Measurements from ENCODE around the gene MCCD1.
A peak's percentile ranks its signal among the peaks of the same experiment; 100 is the strongest.
"Not testable (repeated sequence)": the region's sequence is repeated elsewhere in the genome, so short reads cannot be mapped to it uniquely, and the experiment has no call there.

The MCCD1 gene

DNA sequence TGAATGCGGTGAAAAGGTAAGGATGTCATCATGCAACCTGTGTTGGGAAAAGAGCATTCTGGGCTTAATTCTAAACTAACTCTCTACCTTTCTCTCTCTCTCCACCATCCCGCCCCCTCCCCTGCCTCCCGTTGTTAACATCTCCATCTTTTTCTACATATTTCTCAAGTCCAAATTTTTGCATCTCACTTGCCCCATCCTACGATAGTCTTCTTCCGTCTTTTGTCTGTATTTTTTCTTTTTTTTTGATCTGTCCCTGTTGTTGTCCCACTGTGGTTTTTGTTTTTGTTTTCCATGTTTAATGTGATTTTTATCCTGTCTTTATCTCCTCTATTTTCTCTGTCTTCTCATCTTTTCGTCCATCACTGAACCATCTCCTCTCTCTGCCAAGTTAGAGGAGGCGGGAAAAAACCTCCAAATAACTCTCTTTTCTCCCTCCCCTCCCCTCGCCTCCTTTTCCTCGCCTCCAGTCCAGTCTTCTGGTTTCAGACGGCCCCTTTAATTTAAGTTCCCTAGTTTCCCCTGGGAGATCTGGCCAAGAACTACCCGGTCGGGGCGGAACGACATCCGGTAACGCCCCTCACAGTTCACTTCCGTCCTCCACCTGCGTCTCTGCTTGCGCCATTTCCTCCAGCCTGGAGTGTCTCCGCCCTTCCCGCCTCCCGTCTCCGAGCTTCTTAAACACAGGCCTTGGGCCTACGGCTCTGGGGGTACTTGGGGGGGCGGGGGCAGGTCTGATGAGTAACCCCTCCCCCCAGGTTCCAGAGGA is 18.4 kb downstream of the MCCD1 start, which contains the start of gene NFKBIL1:
NFKBIL1 (plus strand) TSS at position 651 of the 769 bp plus-strand sequence; CDS start at position 738, 87 bp downstream.
- Histone ChIP-seq H3K36me3 (ENCODE audit: insufficient read depth, low read length) (peaks cover 14% of the 10 kb centered on the region), H3K4me1 (ENCODE audit: control insufficient read depth, insufficient read depth, low read length) (peaks cover 21% of the 10 kb centered on the region)

DNA sequence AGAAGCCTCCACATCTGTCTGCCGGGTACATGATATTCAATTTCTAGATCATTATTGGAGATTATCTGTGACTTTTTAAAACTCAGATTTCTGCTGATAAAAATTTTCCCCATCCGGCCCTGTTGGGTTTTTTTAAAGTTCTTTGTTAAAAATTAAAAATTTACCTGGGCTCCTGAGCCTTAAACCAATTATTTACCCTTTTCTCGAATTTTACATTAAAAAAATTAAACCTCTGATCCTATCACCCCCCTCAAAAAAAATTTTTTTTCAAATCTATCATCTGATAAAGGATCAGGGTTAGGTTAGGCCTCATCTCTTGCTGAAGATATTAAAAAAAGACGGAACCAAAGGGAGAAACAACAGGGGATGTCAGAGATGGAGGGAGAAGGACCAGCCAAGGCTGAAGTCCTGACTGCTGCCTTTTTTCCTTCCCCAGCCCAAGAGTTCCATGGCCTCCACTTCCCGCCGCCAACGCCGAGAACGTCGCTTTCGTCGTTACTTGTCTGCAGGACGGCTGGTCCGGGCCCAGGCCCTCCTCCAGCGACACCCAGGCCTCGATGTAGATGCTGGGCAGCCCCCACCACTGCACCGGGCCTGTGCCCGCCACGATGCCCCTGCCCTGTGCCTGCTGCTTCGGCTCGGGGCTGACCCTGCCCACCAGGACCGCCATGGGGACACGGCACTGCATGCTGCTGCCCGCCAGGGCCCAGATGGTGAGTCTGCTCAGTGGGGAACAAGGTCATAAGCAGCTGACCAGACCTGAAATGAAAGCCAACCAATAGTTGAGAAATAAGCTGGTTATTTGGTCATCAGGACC is 19.2 kb downstream of the MCCD1 start:
- Histone ChIP-seq H3K36me3 (ENCODE audit: insufficient read depth, low read length) (peaks cover 14% of the 10 kb centered on the region), H3K9ac (ENCODE audit: low read depth, low read length) (peak overlapping the region; percentile 93), H3K4me1 (ENCODE audit: control insufficient read depth, insufficient read depth, low read length) (peaks cover 18% of the 10 kb centered on the region), H3K27me3 (ENCODE audit: control insufficient read depth, insufficient read depth, low read length) (no peaks in the 10 kb centered on the region), H3K9me3 (replicated peaks; ENCODE audit: low read length) (no peaks in the 10 kb centered on the region), H3K4me2 (ENCODE audit: low read length) (peak overlapping the region; percentile 89), H3K4me3 (ENCODE audit: low read length) (peak overlapping the region; percentile 71)

More for the DNA sequence above, 18.4 kb downstream of the MCCD1 start, which contains the start of gene NFKBIL1:
- Histone ChIP-seq H3K27me3 (ENCODE audit: control insufficient read depth, insufficient read depth, low read length) (no peaks in the 10 kb centered on the region), H3K4me3 (ENCODE audit: low read length) (peak within 1 kb of the TSS; percentile 71), H3K9ac (ENCODE audit: low read depth, low read length) (peak within 1 kb of the TSS; percentile 93), H3K4me2 (ENCODE audit: low read length) (peak within 1 kb of the TSS; percentile 89), H3K9me3 (replicated peaks; ENCODE audit: low read length) (no peaks in the 10 kb centered on the region)

DNA sequence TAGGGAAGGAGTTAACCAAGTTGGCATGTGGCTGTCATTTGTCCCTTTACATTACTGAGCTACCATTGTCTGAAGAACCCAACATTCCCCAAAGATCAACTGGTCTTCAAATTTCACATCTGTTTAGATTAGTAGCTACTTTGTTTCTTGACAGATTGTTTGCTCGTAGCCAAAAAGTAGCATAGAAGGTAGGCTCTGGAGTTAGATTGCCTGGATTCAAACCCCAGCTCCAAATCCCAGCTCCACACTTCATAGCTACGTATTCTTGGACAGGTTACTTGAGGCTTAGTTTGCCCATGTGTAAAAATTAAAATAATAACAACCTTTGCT is 19.7 kb downstream of the MCCD1 start:
- peak overlapping the region; percentile 71 for H3K4me3 ChIP-seq (ENCODE audit: low read length)
- peak overlapping the region; percentile 93 for H3K9ac ChIP-seq (ENCODE audit: low read depth, low read length)
- H3K4me1 ChIP-seq (ENCODE audit: control insufficient read depth, insufficient read depth, low read length) = peaks cover 16% of the 10 kb centered on the region

DNA sequence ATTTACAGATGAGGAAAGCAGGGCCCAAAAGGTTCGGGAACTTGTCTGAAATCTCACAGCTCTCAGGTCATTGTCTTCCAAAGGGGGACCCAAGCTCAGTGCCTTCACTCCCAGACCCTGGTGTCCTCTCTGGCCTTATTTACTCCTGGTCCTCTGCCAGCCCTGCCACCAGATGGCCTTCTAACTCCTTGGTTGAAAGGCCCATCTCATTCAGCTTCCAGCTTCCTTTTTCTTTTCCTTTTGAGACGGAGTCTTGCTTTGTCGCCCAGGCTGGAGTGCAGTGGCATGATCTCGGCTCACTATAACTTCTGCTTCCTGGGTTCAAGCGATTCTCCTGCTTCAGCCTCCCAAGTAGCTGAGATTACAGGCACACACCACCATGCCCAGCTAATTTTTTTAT is 22.6 kb downstream of the MCCD1 start:
- not testable (repeated sequence) for H3K4me2 ChIP-seq (ENCODE audit: low read length); H3K9ac ChIP-seq (ENCODE audit: low read depth, low read length); H3K27me3 ChIP-seq (ENCODE audit: control insufficient read depth, insufficient read depth, low read length); H3K4me3 ChIP-seq (ENCODE audit: low read length); H3K9me3 ChIP-seq (replicated peaks; ENCODE audit: low read length)
- H3K4me1 ChIP-seq (ENCODE audit: control insufficient read depth, insufficient read depth, low read length) = peaks cover 10% of the 10 kb centered on the region
- H3K36me3 ChIP-seq (ENCODE audit: insufficient read depth, low read length) = peaks cover 22% of the 10 kb centered on the region

More for the DNA sequence above, 19.7 kb downstream of the MCCD1 start:
- no peaks in the 10 kb centered on the region for H3K27me3 ChIP-seq (ENCODE audit: control insufficient read depth, insufficient read depth, low read length)
- H3K9me3 ChIP-seq (replicated peaks; ENCODE audit: low read length) = no peaks in the 10 kb centered on the region
- H3K36me3 ChIP-seq (ENCODE audit: insufficient read depth, low read length) = peaks cover 14% of the 10 kb centered on the region
- H3K4me2 ChIP-seq (ENCODE audit: low read length) = peak overlapping the region; percentile 89

DNA sequence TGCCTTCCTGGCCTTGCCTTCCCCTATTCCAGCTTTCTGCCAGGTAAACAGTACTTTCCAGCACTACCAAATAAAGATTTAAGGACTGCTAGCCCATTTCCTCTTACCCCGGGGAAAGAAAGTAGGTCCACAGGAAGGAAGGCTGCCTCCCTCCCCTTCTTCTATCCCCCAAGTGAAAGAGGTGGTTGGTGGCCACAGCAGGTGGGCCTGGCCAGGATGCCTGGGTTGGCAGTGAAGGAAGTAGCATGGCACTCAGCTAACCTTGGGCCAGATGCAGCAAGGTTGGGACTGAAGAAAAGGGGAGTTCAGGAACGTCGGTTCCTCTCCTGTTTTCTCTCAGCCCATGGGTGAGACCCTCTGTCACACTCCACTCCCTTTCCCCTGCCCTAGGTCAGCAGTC is 27.5 kb downstream of the MCCD1 start:
- H3K4me3 ChIP-seq (ENCODE audit: low read length) = no peak overlapping the region
- peaks cover 30% of the 10 kb centered on the region for H3K36me3 ChIP-seq (ENCODE audit: insufficient read depth, low read length)
- H3K4me2 ChIP-seq (ENCODE audit: low read length) = no peak overlapping the region
- H3K9ac ChIP-seq (ENCODE audit: low read depth, low read length) = no peak overlapping the region
- no peaks in the 10 kb centered on the region for H3K27me3 ChIP-seq (ENCODE audit: control insufficient read depth, insufficient read depth, low read length)
- no peaks in the 10 kb centered on the region for H3K9me3 ChIP-seq (replicated peaks; ENCODE audit: low read length)
- H3K4me1 ChIP-seq (ENCODE audit: control insufficient read depth, insufficient read depth, low read length) = peaks cover 28% of the 10 kb centered on the region

DNA sequence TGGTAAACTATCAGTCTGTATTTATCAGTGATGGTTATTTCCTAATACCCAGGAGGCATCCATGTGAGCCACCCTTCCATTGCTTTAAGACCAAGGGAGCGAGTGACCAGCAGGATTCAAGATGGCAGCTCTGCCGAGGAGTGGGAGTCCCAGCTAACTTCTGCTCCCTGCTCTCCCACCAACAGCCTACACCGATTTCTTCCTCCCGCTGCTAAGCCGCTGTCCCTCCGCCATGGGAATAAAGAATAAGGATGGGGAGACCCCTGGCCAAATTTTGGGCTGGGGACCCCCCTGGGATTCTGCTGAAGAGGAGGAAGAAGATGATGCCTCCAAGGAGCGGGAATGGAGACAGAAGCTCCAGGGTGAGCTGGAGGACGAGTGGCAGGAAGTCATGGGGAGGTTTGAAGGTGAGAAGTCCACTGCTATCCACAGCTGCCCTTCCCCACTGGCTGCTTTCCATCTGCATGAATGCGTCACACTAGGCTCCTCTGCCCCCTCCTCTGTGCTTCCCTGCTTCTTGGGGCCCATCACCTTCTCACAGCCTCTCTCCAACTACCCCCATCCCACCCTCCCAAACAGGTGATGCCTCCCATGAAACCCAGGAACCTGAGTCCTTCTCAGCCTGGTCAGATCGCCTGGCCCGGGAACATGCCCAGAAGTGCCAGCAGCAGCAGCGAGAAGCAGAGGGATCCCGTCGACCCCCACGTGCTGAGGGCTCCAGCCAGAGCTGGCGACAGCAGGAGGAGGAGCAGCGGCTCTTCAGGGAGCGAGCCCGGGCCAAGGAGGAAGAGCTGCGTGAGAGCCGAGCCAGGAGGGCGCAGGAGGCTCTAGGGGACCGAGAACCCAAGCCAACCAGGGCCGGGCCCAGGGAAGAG is 28.9 kb downstream of the MCCD1 start:
- no peaks in the 10 kb centered on the region for H3K27me3 ChIP-seq (ENCODE audit: control insufficient read depth, insufficient read depth, low read length)
- peaks cover 31% of the 10 kb centered on the region for H3K4me1 ChIP-seq (ENCODE audit: control insufficient read depth, insufficient read depth, low read length)
- H3K4me2 ChIP-seq (ENCODE audit: low read length) = no peak overlapping the region
- H3K9me3 ChIP-seq (replicated peaks; ENCODE audit: low read length) = no peaks in the 10 kb centered on the region
- peaks cover 30% of the 10 kb centered on the region for H3K36me3 ChIP-seq (ENCODE audit: insufficient read depth, low read length)
- H3K4me3 ChIP-seq (ENCODE audit: low read length) = no peak overlapping the region
- no peak overlapping the region for H3K9ac ChIP-seq (ENCODE audit: low read depth, low read length)

DNA sequence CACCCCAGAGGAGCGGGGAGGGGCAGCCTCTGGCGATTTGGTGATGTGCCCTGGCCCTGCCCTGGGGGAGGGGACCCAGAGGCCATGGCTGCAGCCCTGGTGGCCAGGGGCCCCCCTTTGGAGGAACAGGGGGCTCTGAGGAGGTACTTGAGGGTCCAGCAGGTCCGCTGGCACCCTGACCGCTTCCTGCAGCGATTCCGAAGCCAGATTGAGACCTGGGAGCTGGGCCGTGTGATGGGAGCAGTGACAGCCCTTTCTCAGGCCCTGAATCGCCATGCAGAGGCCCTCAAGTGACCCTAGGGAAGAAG is 29.5 kb downstream of the MCCD1 start:
- Histone ChIP-seq H3K4me2 (ENCODE audit: low read length) (no peak overlapping the region), H3K4me3 (ENCODE audit: low read length) (no peak overlapping the region), H3K9me3 (replicated peaks; ENCODE audit: low read length) (no peaks in the 10 kb centered on the region), H3K4me1 (ENCODE audit: control insufficient read depth, insufficient read depth, low read length) (peaks cover 37% of the 10 kb centered on the region), H3K27me3 (ENCODE audit: control insufficient read depth, insufficient read depth, low read length) (no peaks in the 10 kb centered on the region), H3K36me3 (ENCODE audit: insufficient read depth, low read length) (peaks cover 30% of the 10 kb centered on the region), H3K9ac (ENCODE audit: low read depth, low read length) (no peak overlapping the region)

DNA sequence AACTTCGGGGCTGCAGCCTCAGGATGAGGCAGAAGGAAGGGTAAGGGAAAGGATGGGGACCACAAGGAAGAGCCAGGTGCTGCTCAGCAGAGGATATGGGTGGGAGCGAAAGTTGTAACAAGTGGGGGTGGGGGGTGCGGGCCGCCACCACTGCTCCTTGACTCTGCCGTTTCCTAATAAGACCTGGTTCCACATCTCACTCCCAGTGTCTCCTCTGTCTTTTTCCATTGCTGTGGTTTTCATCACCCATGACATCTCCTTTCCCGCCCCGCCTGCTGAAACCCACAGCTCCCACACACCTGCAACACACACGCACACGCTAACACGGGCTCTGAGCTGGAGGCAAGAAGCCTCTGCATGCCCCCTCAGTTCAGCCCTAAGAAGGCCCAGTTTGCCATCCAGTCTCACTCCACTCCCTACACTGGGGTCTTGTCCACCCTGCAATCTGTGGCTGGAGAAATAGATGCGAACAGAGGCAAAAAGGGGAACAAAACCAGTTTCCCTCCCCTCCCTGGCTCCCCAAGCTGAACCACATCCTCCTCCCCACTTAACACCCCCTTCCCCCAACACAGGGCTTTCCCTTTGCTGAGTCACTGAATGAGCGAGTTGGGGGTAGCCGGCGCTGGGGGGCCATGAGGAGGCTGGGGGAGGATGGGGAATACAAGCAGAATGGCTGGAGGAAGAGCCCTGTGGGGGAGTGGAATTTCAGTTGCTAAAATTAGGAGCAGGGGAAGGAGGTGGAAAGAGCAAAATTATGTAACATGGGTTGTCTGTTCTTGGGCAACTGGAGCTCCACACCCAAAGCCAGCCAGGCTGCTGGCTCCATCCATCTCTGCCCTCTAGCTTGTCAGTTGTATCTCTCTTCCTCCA is 30.1 kb downstream of the MCCD1 start:
- Histone ChIP-seq H3K9me3 (replicated peaks; ENCODE audit: low read length) (no peaks in the 10 kb centered on the region), H3K36me3 (ENCODE audit: insufficient read depth, low read length) (peaks cover 30% of the 10 kb centered on the region), H3K4me1 (ENCODE audit: control insufficient read depth, insufficient read depth, low read length) (peaks cover 43% of the 10 kb centered on the region), H3K9ac (ENCODE audit: low read depth, low read length) (peak overlapping the region; percentile 54), H3K4me3 (ENCODE audit: low read length) (no peak overlapping the region), H3K4me2 (ENCODE audit: low read length) (no peak overlapping the region), H3K27me3 (ENCODE audit: control insufficient read depth, insufficient read depth, low read length) (no peaks in the 10 kb centered on the region)

DNA sequence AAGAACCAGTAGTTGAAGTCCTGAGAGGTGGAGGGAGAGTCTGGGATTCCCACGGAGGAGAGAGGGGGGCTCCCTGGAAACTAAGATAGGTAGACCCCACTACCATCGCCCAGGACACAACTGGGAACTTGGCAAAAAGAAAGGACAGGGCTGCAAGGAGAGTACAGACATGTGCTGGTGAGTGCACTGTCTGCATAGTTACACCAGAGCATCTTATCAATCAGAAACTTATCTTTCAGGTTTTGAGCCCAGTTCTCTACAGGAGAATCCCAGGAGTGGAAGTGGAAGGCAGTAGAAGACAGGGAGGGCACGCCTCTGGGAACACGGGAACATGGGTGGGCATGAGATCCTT is 30.8 kb downstream of the MCCD1 start:
- Histone ChIP-seq H3K4me2 (ENCODE audit: low read length) (peak overlapping the region; percentile 45), H3K4me1 (ENCODE audit: control insufficient read depth, insufficient read depth, low read length) (peaks cover 44% of the 10 kb centered on the region), H3K4me3 (ENCODE audit: low read length) (no peak overlapping the region)

DNA sequence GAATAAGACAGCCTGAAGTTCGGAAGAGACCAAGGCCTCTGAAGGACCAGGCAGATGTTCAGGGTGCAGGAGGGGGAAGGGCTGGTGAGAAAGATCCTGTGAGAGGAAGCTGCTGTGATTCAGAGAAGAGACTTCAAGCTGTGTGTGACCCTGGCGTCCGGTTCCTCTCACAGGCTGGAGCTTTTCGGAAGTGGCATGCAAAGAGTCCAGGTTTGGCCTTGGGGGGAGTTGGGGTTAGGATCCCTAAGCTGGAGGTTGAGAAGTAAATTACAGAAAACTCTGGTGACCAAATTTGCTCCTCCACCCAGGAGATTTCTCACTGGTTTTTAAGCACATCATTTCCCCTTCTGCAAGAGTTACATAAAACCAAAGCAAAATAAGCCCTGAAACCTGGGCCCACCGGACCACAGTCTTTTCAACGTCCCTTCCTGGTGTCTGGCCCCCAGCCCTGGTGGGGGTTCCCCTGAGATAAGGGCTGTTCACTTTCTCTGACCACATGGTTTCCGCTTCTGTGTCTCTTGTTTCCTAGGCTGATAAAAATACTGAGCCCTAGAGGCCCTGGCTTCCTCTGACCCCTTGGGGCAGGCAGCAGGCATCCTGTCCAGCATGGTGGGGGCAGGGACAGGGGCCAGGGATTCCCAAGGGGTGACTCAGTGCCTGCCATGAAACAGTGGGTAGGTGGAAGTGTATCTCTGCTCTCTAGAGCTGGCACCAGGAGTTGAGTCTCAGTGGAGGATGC is 31.4 kb downstream of the MCCD1 start:
- Histone ChIP-seq H3K9ac (ENCODE audit: low read depth, low read length) (peak overlapping the region; percentile 54), H3K9me3 (replicated peaks; ENCODE audit: low read length) (no peaks in the 10 kb centered on the region), H3K36me3 (ENCODE audit: insufficient read depth, low read length) (peaks cover 27% of the 10 kb centered on the region), H3K27me3 (ENCODE audit: control insufficient read depth, insufficient read depth, low read length) (no peaks in the 10 kb centered on the region), H3K4me2 (ENCODE audit: low read length) (peak overlapping the region; percentile 45), H3K4me1 (ENCODE audit: control insufficient read depth, insufficient read depth, low read length) (peaks cover 44% of the 10 kb centered on the region), H3K4me3 (ENCODE audit: low read length) (peak overlapping the region; percentile 36)

More for the DNA sequence above, 30.8 kb downstream of the MCCD1 start:
- Histone ChIP-seq H3K9ac (ENCODE audit: low read depth, low read length) (peak overlapping the region; percentile 54), H3K9me3 (replicated peaks; ENCODE audit: low read length) (no peaks in the 10 kb centered on the region), H3K27me3 (ENCODE audit: control insufficient read depth, insufficient read depth, low read length) (no peaks in the 10 kb centered on the region), H3K36me3 (ENCODE audit: insufficient read depth, low read length) (peaks cover 27% of the 10 kb centered on the region)

Data from skeletal muscle satellite cell (primary cell).